ENCODE measurements around the gene ZCCHC2.

DNA sequence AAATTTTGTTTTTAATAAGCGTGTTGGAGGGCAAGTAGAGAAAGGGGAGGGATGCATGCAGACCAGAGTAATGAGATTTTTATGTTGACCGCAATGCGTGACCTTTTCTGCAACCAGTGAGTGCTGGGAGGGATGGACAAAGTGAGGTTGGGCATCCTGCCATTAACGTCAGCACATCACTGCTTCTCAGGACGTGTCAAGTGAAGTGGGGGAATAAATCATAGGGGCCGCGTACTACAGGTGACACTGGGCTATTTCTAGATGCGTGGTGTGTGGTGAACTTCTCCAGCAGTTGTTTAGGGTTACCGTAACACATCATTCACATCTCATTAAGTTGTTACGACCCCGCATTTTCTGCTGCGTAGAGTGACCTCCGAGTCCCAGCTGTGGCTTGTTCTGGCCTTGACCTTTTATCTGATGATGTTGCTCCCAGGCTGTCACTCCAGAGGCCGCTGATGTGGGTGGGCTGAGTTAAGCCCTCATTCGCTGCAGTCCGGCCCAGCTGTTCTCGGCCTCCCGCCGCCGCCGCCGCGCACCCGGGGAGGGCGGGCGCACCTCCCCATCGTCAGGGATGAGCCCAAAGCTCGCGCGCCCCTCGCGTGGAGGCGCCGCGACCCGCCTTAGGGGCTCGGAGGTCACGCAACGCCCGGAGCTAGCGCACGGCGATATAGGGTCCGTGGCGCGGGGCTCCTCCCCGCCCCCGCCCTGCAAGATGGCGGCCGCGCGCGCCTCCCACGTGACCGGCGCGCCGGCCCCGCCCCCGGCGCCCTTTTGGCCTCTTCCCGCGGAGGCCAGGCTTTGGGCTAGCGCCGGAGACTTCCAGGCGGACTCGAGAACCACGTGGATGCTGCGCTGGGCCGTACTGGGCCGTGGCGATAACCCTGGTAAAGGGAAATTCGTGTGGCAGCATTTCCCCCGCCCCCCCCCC is 3.5 kb downstream of the ZCCHC2 start:
- TF ChIP-seq POLR2A (IDR thresholded peaks at IDR 0.05) = peak; percentile 75
- TF ChIP-seq, protein P1, sequence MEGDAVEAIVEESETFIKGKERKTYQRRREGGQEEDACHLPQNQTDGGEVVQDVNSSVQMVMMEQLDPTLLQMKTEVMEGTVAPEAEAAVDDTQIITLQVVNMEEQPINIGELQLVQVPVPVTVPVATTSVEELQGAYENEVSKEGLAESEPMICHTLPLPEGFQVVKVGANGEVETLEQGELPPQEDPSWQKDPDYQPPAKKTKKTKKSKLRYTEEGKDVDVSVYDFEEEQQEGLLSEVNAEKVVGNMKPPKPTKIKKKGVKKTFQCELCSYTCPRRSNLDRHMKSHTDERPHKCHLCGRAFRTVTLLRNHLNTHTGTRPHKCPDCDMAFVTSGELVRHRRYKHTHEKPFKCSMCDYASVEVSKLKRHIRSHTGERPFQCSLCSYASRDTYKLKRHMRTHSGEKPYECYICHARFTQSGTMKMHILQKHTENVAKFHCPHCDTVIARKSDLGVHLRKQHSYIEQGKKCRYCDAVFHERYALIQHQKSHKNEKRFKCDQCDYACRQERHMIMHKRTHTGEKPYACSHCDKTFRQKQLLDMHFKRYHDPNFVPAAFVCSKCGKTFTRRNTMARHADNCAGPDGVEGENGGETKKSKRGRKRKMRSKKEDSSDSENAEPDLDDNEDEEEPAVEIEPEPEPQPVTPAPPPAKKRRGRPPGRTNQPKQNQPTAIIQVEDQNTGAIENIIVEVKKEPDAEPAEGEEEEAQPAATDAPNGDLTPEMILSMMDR (IDR thresholded peaks at IDR 0.05) = no peak

All from right lobe of liver (tissue), 4 donors.